CD14-positive monocyte (primary cell): ENCODE results near the gene EXOC2. TPM values are rescaled to one million over a fixed set of nuclear protein-coding genes. Genes with fewer than 3 reads are reported as not detected.

ENCODE experiments used
- DNase-seq, 3 donors: peaks; one replicate each; pipeline ENCODE4 v3.0.0-alpha.2; 2011 to 2022
- H2AFZ ChIP-seq: 2 replicates; pipeline ENCODE4 v1.6.0; 2012; ENCODE audit warnings: mild to moderate bottlenecking, low read depth, low read length, inconsistent platforms; ENCODE audit not compliant: insufficient read depth, poor library complexity, severe bottlenecking
- H3K27ac ChIP-seq, 2 donors: 1 replicate in 1 of 2; 2 replicates in 1 of 2; pipeline ENCODE4 v1.5.1; 2012 to 2013; ENCODE audit warnings: low read length in 2 of 2, control low read depth in 1 of 2, inconsistent platforms in 1 of 2, low read depth in 1 of 2, mild to moderate bottlenecking in 1 of 2
- H3K27me3 ChIP-seq, 2 donors: one replicate each; pipeline versions ENCODE4 v1.6.0 to v1.6.1; 2011 to 2013; ENCODE audit warnings: low read length in 2 of 2; ENCODE audit not compliant: control insufficient read depth in 2 of 2, insufficient read depth in 2 of 2
- H3K36me3 ChIP-seq, 2 donors: replicated peaks in 1 of 2; 1 replicate in 1 of 2; 2 replicates in 1 of 2; pipeline versions ENCODE4 v1.5.1 to v1.6.1; 2012 to 2013; ENCODE audit warnings: low read length in 2 of 2, control low read depth in 1 of 2, inconsistent platforms in 1 of 2, mild to moderate bottlenecking in 1 of 2; ENCODE audit not compliant: insufficient read depth in 2 of 2, control insufficient read depth in 1 of 2
- H3K4me1 ChIP-seq, 2 donors: 1 replicate in 1 of 2; 2 replicates in 1 of 2; pipeline versions ENCODE4 v1.5.1 to v1.6.1; 2012 to 2013; ENCODE audit warnings: low read length in 2 of 2, control low read depth in 1 of 2, inconsistent platforms in 1 of 2, mild to moderate bottlenecking in 1 of 2, moderate library complexity in 1 of 2; ENCODE audit not compliant: insufficient read depth in 2 of 2, control insufficient read depth in 1 of 2
- H3K4me2 ChIP-seq: replicated peaks from 2 replicates; pipeline ENCODE3; 2012; ENCODE audit warnings: low read length, moderate library complexity, mild to moderate bottlenecking; ENCODE audit not compliant: poor library complexity, severe bottlenecking; ENCODE audit errors: extremely low read depth
- H3K4me3 ChIP-seq, 3 experiments: fragments of 200-600 bp in 1 of 3; sonication (generic) in 1 of 3; replicated peaks in 1 of 3; 1 replicate in 2 of 3; 2 replicates in 1 of 3; pipeline ENCODE4 v1.5.1; 2011 to 2013; ENCODE audit warnings: low read length in 3 of 3, mild to moderate bottlenecking in 3 of 3, control low read depth in 2 of 3, low read depth in 2 of 3, inconsistent platforms in 1 of 3, moderate library complexity in 1 of 3
- H3K79me2 ChIP-seq: 2 replicates; pipeline ENCODE4 v1.6.0; 2012; ENCODE audit warnings: mild to moderate bottlenecking, control low read depth, inconsistent platforms, low read length, moderate library complexity; ENCODE audit not compliant: insufficient read depth
- H3K9ac ChIP-seq: 2 replicates; pipeline ENCODE4 v1.6.0; 2017; ENCODE audit warnings: low read length, mild to moderate bottlenecking; ENCODE audit not compliant: insufficient read depth, poor library complexity, severe bottlenecking
- H3K9me3 ChIP-seq, 2 donors: replicated peaks in 1 of 2; 1 replicate in 1 of 2; 2 replicates in 1 of 2; pipeline versions ENCODE4 v1.5.1 to v1.6.1; 2012 to 2013; ENCODE audit warnings: low read length in 2 of 2, control low read depth in 1 of 2; ENCODE audit not compliant: control insufficient read depth in 1 of 2, insufficient read depth in 1 of 2
- H4K20me1 ChIP-seq: 2 replicates; pipeline ENCODE4 v1.6.0; 2012; ENCODE audit warnings: mild to moderate bottlenecking, low read length, control low read depth, moderate library complexity; ENCODE audit not compliant: insufficient read depth
- H3K27ac Mint-ChIP-seq, 7 donors: one replicate each; pipeline ENCODE4 v1.8.0; 2020; ENCODE audit warnings: mild to moderate bottlenecking in 7 of 7, mixed read lengths in 7 of 7, moderate library complexity in 6 of 7, inconsistent platforms in 2 of 7
- H3K27me3 Mint-ChIP-seq, 3 donors: one replicate each; pipeline ENCODE4 v1.8.0; 2021 to 2022; ENCODE audit warnings: low read depth in 3 of 3, mild to moderate bottlenecking in 3 of 3, mixed read lengths in 3 of 3, moderate library complexity in 3 of 3, inconsistent platforms in 1 of 3
- H3K36me3 Mint-ChIP-seq, 2 donors: one replicate each; pipeline ENCODE4 v1.8.0; 2020; ENCODE audit warnings: mixed read lengths in 2 of 2, inconsistent platforms in 1 of 2, mild to moderate bottlenecking in 1 of 2
- H3K4me1 Mint-ChIP-seq: one replicate; pipeline ENCODE4 v1.8.0; 2020; ENCODE audit warnings: mild to moderate bottlenecking, mixed read lengths
- H3K4me3 Mint-ChIP-seq, 2 donors: one replicate each; pipeline ENCODE4 v1.8.0; 2020; ENCODE audit warnings: mild to moderate bottlenecking in 2 of 2, mixed read lengths in 2 of 2, moderate library complexity in 1 of 2
- H3K9me3 Mint-ChIP-seq, 7 donors: one replicate each; pipeline ENCODE4 v1.8.0; 2020 to 2022; ENCODE audit warnings: mixed read lengths in 7 of 7, mild to moderate bottlenecking in 6 of 7, moderate library complexity in 6 of 7, inconsistent platforms in 2 of 7
- CTCF ChIP-seq: fragments of 200-600 bp; IDR thresholded peaks from one replicate; pipeline ENCODE4 v1.8.0; 2022; ENCODE audit warnings: antibody characterized with exemption, mild to moderate bottlenecking
- WGBS: methylation state at CpG from one replicate; pipeline ENCODE4 v1.1.5; 2013; ENCODE audit warnings: missing lambda C conversion rate; ENCODE audit not compliant: insufficient coverage; 5-methylcytosine and 5-hydroxymethylcytosine counted together
- intact Hi-C, 2 donors: fragments of 100-400 bp; cut with micrococcal nuclease; formaldehyde crosslinking; loops; one replicate each; pipeline versions ENCODE4 v1.15.0 to v1.15.1; 2023
- polyA plus RNA-seq, 3 donors: library from polyadenylated mRNA; depleted of rRNA in 1 of 3; unstranded in 2 of 3; stranded (reverse) in 1 of 3; fragments of 300-500 nt in 2 of 3; fragments of >200 nt in 1 of 3; fragmentation: Illumina TruSeq in 2 of 3; gene quantifications; 1 replicate in 2 of 3; 2 replicates in 1 of 3; pipeline ENCODE4 v1.2.3, GENCODE V29; 2012 to 2021

Gene EXOC2
- polyA plus RNA-seq, 3 donors: 7.5 to 15.5 (median 12.0) TPM

- no peak overlapping the region for H3K27ac Mint-ChIP-seq
- intact Hi-C loops: no loop called here
- Histone ChIP-seq H3K9me3 (no peaks in the 10 kb centered on the region), H3K4me3 (no peak overlapping the region), H3K36me3 (no peaks in the 10 kb centered on the region), H3K79me2 (no peaks in the 10 kb centered on the region), H4K20me1 (no peaks in the 10 kb centered on the region), H3K9ac (no peak overlapping the region), H3K27ac (no peak overlapping the region), H2AFZ (no peak overlapping the region), H3K27me3 (no peaks in the 10 kb centered on the region), H3K4me2 (no peak overlapping the region), H3K4me1 (no peaks in the 10 kb centered on the region)
- H3K9me3 Mint-ChIP-seq: peaks cover 0 to 2% (median 0%) of the 10 kb centered on the region in 7 donors
- H3K27me3 Mint-ChIP-seq: peaks cover 1 to 5% (median 5%) of the 10 kb centered on the region in 3 donors
- TF ChIP-seq CTCF: no peak
- 97% methylated on average over 16 of the region's 20 CpGs for WGBS
- H3K4me1 Mint-ChIP-seq: no peaks in the 10 kb centered on the region
- H3K36me3 Mint-ChIP-seq: no peaks in the 10 kb centered on the region
- no peak overlapping the region for H3K4me3 Mint-ChIP-seq
- DNase-seq: no peak
Measured at GRCh38 chr6:736657-737446, 43.9 kb upstream of the EXOC2 start.

GRCh38 chr6:733431-734219 lies 40.7 kb upstream of the EXOC2 start:
- H3K27ac Mint-ChIP-seq: no peak overlapping the region
- peaks cover 6 to 10% (median 7%) of the 10 kb centered on the region in 3 donors for H3K27me3 Mint-ChIP-seq
- H3K9me3 Mint-ChIP-seq: peaks cover 0 to 2% (median 0%) of the 10 kb centered on the region in 7 donors
- DNase-seq: no peak
- intact Hi-C loops: no loop called here
- no peak overlapping the region for H3K4me2 ChIP-seq
- TF ChIP-seq CTCF: no peak
- H4K20me1 ChIP-seq: no peaks in the 10 kb centered on the region
- no peaks in the 10 kb centered on the region for H3K36me3 ChIP-seq
- no peaks in the 10 kb centered on the region for H3K9me3 ChIP-seq
- H3K36me3 Mint-ChIP-seq: no peaks in the 10 kb centered on the region
- H3K4me1 Mint-ChIP-seq: no peaks in the 10 kb centered on the region
- H3K9ac ChIP-seq: no peak overlapping the region
- H3K4me3 ChIP-seq: no peak overlapping the region
- H2AFZ ChIP-seq: no peak overlapping the region
- H3K4me1 ChIP-seq: no peaks in the 10 kb centered on the region
- H3K4me3 Mint-ChIP-seq: no peak overlapping the region
- 81% methylated on average over 6 of the region's 14 CpGs for WGBS
- H3K27ac ChIP-seq: no peak overlapping the region
- no peaks in the 10 kb centered on the region for H3K79me2 ChIP-seq
- no peaks in the 10 kb centered on the region for H3K27me3 ChIP-seq
